ENCODE data around the gene VEGFA.

Gene VEGFA

DNA sequence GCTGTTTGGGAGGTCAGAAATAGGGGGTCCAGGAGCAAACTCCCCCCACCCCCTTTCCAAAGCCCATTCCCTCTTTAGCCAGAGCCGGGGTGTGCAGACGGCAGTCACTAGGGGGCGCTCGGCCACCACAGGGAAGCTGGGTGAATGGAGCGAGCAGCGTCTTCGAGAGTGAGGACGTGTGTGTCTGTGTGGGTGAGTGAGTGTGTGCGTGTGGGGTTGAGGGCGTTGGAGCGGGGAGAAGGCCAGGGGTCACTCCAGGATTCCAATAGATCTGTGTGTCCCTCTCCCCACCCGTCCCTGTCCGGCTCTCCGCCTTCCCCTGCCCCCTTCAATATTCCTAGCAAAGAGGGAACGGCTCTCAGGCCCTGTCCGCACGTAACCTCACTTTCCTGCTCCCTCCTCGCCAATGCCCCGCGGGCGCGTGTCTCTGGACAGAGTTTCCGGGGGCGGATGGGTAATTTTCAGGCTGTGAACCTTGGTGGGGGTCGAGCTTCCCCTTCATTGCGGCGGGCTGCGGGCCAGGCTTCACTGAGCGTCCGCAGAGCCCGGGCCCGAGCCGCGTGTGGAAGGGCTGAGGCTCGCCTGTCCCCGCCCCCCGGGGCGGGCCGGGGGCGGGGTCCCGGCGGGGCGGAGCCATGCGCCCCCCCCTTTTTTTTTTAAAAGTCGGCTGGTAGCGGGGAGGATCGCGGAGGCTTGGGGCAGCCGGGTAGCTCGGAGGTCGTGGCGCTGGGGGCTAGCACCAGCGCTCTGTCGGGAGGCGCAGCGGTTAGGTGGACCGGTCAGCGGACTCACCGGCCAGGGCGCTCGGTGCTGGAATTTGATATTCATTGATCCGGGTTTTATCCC lies at the start of gene VEGFA:
VEGFA (plus strand) TSS at position 686 of the 846 bp plus-strand sequence.
- peak; percentile 77 to 78 for ATAC-seq

DNA sequence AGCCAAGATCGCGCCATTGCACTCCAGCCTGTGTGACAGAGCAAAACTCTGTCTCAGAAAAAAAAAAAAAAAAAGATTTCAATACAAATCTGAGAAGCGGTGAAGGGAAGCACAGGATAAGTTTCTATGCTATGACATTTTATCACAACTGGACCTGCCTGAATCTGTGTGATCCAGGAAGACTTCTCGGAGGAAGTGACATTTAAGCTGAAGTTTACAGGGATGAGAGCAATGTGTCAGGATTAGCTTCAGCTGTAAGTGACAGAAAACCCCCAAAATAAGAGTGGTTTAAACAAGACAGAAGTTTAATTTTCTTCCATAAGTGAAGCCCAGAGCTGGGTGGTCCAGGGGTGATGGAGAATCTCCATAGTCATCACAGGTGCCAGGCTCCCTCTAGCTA lies 49.0 kb upstream of the VEGFA start:
- no peak for ATAC-seq

DNA sequence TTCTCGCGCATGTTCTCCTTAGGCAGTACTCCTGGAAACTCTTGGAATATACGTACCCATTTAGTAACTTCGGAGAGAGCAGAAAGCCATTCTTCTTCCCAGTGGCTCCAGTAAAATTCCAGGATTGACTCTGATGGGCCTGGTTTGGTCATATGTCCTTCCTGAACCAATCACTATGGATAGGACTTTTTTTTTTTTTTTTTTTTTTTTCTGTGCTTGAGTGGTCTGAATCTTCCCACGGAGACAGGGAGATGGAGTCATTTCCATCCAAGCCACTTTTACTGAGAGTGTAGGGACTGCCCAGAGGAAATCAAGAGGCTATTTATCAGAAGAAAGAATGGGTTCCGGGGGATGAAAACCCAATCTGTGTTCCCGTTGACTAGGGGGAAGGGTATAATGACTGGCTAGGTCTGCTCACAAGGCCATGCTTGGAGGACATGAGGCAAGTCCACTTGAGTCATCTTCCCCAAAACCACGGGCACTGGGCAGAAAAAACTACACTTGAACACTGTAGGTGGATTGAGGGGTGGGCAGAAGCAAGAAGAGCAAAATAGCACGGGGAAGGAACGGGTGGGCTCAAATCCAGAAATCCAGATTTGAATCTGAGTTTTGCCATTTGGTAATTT lies 47.0 kb upstream of the VEGFA start:
- no peak for ATAC-seq

DNA sequence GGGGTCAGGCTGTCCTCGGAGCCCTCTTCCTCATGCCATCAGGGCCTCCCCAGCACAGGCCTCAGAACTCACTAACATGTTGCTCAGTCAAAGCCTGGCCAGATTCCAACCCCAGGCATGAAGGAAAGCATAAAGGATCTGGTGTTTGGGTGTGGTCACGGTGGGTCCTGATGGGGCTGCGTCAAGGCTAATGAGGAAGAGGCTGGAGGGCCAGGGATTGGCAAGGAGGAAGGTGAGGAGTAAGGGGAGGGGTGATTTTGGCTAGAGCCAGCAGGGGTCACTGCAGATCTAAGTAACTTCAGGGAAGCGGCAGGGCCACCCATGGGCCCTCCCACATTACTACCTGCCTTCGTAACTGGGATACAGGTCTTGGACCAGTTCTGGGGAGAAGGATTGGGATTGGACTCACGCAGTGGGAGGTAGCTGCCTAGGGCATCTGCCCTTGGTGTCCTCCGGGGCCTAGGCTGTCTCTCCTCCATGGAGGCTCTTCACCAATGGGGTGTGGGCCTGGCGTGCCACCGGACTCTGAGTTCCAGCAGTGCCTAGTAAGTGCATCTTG lies 46.2 kb upstream of the VEGFA start:
- ATAC-seq: peak; percentile 62 to 68

DNA sequence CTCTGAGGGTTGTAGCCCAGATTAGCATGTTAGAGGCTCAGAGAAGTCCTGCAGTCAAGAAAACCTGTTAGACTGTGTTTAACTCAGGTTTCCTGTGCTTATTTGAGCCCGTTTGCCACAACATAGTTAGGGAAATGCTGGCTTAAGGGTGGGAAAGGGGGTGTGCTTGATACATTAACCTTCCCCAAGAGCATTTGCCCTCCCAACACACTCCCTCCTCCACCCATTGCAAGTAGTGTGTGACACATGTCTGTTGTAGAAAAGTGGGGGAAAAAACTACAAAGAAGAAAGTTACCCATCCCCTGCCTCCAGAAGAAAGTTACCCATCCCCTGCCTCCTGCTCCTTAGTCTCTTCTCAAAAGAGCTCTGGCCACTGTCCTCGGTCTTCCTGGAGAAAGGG lies 45.7 kb upstream of the VEGFA start:
- no peak for ATAC-seq

DNA sequence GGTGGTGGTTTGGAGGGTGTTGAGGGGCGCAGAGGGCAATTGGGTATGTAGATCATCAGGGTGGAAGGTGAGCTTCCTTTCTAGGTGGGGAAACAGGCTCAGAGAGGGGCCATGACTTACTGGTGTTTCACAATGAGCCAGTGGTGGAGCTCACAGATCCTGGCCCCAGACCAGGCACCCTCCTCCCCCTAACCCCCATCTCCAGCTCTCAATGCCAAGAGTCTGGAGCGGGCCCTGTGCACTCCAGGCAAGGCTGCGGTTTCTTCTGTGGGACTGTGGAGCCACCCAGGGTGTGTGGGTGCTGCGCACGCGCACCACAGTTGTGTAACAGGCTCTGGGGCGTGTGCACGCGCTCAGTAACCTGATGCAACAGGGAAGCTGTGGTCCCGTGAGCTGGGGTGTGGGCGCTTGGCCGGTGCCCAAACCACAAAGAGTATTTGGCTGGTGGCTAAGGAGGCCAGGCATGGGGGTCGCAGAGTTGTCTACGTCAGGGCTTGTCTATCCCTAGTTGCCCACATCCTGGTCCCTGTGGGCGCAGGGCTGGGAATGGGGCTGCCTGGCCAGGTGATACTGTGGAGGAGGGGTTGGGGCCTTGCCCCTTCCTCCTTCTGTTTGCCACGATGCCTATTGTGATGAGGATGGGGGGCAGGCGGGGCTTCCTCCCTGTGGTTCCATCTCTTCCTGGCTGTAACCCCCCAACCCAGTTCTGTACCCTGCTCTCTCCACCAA lies 44.9 kb upstream of the VEGFA start:
- peak; percentile 78 to 85 for ATAC-seq

DNA sequence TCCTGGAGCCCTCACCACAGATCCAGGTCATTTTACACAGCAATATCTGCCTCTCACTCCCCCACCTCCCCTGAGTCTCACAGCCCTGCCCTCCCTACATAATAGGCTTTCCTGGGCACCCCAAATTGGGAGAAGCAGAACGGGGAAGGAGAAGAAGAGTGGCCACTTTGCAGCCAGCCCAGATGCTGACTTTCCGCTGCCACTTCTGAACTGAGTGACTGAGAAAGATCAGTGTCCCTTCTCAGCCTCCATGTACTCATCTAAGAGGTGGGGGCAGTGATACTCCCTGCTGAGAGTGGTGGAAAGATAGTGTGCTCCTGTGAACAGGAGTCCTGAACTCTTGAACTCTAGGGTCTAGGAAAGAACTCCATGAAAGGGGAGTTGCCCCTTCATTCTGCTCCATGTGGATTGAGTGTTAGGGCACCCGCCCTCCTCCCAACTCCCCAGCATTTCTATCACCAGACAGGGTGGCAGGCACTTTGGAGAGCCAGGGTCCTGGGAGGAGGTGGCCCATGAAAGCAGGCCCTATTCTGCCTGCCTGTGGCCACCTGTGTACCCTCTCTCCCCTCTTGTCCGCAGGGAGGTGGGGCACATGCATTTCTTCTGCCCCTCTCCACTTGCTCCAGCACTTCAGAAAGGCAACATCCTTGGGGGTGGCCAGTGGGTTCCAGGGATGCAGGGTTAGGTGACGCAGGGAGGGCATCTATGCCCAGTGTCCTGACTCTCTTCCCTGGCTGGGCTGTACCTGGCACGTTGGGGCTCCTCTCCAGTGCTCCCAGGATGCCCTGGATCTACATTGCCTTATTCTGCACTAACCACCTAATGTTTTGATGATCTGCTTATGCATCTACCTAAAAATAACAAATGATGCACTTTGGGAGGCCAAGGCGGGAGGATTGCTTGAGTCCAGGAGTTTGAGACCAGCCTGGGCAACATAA lies 44.1 kb upstream of the VEGFA start:
- no peak for ATAC-seq

DNA sequence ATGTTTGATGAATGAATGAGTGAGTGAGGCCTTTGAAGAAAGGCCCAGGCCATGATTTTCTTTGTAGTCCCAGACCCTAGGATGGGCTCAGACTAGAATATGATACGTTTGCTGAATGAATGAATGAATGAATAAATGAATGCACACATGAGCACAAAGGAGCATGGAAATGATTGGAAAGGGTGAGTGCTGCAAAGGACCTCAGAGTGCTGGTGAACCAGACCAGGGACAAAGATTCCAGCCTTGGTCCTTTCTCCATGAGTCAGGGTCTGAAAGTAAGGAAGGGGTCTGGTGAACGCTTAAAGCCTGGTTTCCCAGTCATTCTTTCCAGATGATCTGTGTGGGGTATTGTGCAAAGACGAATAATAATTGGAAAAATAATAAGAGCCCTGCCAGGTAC lies 42.4 kb upstream of the VEGFA start:
- ATAC-seq: no peak

DNA sequence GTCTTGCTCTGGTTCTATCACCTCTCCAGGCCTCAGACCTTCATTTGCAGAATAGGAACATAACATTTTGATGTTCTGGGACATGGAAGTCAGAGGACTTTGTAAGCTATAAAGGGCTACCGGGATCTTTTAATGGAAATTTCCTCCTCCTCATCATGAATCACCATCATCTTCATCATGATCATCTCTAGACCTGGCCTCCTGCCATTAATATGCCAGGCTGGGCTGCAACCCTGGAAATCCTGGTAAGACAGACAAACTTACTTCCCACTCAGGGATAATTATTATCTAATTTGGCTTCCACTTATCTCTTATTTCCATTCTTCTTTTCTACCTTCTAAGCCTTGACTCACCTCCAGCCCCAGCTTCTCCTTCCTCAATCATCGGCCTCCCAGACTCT lies 41.4 kb upstream of the VEGFA start:
- no peak for ATAC-seq

DNA sequence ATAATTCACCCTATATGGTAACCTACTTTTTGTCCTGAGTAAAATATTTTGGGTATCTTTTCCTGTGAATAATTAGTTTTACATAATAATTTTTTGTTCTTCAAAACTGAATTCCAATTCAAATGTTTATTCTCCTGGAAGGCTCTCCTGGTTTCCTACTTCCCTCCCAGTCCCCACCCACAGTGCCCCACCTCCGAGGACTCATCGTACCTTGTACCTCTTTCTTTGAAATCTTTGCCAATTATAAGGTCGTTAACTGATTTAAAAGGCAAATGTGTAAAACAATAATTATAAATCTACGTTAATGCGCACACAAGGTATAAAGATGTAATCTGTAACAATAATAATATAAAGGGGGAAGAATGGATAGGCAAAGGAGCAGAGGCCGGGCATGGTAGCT lies 40.5 kb upstream of the VEGFA start:
- no peak for ATAC-seq

DNA sequence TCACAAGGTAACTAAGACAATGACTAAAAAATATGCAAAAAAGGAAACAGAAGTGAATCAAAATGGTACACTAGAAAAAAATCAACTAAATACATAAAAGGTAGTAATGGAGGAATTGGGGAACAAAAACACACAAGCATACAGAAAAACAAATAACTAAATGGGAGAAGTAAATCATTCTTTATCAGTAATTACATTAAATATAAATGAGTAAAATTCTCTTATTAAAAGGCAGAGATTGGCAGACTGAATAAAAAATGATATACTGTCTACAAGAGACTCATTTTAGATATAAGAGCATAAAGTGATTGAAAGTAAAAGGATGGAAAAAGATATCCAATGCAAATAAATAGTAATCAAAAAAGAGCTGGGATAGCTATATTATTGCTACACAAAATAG lies 39.4 kb upstream of the VEGFA start:
- ATAC-seq: no peak

DNA sequence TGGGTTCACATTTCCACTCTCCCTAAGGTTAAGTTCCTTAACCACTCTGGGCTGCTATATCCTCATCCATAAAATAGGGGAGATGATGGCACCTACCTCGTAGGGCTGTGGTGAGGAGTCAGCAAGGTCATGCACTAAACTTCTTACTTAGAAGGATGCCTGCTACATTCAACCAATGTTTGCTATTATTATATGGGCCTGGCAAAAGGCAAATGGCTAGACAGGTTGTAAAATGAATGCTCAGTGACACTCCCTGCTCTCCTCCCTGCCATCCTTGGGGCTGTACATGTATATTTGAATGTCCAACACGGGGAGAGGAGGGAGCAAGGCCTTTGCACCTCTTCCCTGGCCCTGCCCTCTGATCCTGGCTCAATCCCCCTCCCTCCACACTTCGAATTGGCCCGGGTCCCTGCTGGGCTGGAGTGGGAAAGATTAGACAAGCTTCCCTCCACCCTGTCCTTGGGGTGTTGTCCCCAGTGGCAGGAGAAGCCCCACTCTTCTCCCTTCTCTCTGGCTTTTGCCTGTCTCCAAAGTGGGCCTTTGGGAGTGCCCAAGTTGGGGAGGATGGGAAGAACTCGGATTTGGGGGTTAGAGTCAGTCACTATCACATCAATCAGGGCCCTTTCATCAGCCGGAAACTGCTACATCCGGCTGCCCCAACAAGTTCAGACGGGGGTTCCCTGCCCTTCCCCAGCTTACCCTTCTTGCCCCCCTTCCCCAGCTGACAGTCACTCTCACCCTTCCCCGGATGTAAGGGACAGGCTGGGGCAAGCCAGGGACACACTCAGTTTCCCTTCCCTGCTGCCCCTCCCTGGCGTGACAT lies 36.3 kb upstream of the VEGFA start:
- peak; percentile 44 to 85 for ATAC-seq

DNA sequence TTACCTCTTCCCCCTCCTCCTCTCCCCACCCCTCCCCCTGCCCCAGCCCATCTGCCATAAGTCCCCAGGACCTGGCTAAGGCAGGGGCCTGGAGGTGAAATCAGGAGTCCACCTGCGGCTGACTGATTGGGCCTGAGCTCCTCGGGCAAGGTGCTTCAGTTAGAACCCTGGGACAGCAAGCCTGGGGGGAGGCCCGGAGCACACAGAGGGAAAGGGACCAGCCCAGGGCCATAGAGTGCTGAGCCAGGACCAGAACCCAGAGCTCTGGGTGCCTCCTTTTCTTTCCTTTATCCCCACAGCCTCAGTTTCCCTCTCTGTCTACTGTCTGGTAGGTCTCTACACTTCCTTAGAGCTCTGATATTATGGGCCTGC lies 35.7 kb upstream of the VEGFA start:
- ATAC-seq: no peak

DNA sequence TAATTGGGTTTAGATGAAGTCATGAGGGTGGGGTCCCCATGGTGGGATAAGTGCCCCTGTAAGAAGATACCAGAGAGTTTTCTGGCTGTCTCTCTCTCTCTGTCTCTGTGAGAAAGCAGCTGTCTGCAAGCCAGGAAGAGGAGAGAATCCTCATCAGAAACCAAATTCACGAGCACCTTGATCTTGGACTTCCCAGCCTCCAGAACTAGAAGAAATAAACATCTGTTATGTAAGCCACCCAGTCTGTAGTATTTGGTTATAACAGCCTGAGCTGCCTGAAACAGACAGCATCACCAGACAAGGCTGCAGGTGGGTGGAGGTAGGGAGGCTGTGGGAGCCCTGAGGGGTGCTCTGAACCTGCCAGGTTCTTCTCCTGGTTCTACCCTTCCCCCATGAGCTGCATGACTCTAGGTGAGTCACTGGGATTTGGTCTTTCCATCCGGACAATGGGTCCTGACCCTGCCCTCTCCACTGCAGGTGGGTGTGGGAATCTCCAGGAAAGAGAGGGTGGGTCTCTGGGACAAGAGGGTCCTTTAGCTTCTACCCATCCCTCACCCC lies 34.3 kb upstream of the VEGFA start:
- ATAC-seq: no peak

DNA sequence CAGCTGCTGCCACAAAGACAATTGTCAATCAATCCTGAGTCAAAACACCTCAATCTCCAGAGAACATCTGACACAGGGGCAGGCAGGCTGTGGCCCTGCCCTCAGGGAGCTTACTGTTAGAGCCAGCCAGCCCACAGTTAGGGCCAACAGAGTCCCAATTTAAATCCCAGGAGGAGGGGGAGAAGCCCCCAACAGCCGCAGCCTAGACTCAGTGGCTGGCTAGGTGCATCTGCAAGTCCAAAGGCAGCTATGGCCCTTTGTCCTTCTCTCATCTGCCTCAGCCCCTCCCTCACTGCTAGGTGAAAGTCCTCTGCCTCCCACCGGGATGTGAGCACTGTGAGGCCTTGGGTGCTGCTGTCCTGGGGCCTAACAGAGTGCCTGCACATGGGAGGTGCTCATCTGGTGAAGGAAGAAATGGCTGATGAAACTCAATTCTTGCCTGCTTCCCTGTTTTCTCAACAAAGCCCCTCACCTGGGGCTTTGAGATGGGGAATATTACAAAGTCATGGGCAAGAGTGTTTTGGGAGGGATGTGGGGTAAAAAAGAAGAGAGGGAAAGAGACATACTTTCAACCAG lies 33.7 kb upstream of the VEGFA start:
- no peak for ATAC-seq

DNA sequence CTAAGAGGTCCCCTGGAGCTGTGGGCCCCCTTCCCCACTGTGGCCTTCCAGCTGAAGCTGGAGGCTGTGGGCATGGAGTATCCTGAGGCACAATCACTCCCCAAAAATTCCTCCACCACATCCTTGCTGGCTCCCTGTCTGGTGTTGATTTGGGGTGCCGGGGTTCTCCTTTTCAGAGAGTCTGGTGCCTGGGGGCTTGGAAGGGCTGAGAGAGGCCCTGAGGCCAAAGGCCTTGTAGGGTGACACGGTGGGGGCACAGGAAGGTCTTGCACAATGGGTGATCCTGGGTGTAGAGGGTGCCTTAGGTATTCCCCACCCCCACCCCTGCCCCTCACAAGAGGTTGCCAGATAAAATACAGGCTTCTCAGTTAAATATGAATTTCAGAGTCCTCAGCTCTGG lies 33.2 kb upstream of the VEGFA start:
- no peak for ATAC-seq

DNA sequence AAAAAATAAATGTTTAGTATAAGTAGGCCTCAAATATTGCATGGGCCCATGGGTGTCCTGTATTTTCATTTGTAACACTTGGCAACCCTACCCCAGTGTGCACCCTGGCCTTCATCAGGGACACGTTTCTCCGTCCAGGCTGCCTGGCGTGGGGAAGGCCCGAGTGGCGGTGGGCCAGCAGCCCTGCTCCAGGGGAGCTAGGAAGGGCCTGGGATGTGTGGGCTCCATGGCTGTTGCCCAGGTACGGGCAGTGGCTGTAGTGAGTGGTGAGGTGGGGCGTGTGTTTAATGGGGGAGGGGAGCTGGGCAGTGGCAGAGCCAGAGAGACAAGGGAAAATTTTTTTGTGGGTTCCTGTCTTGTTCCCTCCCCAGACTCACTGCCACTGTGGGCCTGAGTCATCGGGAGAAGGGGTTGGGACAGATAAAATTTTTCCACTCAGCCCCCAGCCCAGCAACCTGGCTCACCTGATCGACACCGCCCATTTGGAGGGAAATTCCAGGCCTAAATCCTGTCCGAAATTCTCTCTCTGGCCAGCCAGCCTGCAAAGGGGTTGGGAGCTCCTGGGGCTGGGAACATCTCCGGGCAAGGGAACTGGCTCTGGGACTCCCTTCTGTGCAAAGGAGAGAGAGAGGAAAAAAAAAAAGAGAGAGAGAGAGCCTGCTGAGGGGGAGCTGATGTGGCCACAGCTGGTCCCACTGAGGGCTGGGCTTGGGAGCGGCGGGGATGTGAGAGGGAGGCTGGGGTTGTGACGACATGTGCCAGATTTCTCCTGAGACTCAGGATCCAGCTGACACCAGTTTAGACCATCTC lies 32.5 kb upstream of the VEGFA start:
- ATAC-seq: no peak

DNA sequence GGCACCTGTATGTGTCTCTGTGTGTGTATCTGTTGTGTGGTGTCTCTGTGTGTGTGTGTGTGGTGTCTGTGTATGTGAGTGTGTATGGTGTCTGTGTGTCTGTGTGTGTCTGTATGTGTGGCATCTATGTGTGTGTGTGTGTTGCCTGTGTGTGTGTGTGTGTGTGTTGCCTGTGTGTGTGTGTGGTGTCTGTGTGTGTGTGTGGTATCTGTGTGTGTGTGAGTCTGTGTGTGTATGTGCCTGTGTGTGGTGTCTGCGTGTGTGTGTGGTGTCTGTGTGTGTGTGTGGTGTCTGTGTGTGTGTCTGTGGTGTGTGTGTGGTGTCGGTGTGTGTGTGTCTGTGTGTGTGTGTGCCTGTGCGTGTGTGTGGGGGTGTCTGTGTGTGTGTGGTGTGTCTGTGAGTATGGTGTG lies 31.7 kb upstream of the VEGFA start:
- no peak for ATAC-seq

DNA sequence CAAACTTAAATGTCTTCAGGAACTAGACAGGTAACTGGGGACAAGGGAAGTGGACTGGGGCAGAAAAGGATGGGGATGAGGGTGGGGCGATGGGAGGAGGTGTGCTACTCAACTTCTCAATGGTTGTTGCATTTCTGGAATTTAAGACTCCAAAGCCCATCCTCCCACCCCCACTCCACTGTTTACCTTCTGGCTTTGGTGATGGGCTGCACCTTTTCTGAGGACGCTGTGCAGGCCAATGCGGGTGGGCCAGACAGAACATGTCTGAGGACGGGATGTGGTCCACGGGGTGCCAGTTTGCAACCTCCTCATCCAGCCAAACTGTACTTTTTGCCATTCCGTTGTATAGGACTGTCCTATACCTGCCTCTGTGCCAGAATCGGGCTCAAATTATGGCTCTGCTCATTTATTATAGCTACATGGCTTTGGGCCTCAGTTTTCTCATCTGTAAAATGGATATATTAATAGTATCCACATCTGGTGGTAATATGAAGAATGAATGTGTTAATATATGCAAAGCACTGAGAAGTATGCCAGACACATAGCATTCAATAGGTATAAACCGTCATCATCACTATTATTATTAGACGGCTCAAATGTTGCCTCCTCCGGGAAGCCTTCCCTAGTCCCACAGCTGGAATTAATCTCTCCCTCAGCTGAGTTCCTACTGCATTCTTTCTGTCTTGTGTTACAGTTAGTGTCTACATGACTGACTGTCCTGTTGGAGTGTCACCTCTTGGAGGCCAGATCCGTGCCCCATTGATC lies 31.0 kb upstream of the VEGFA start:
- ATAC-seq: no peak

Data from activated CD4-positive, CD25-positive, alpha-beta regulatory T cell treated with anti-CD3 and anti-CD28 coated beads, Interleukin-2, amount 50 U/mL, for 24 hours (primary cell).